Stomach (tissue), 9 donors: ENCODE results near the gene PRG2. TPM values are rescaled to one million over a fixed set of nuclear protein-coding genes. Genes with fewer than 3 reads are reported as not detected.
"Not testable (repeated sequence)": the region's sequence is repeated elsewhere in the genome, so short reads cannot be mapped to it uniquely, and the experiment has no call there.

ENCODE experiments used
- DNase-seq, 2 donors: peaks; one replicate each; pipeline versions ENCODE4 v3.0.0 to v3.0.0-alpha.2; 2013 to 2019
- H3K27ac ChIP-seq, 5 donors: fragments of 200-600 bp in 4 of 5; sonication (generic) in 4 of 5; one replicate each; pipeline ENCODE4 v1.5.1; 2013 to 2019; ENCODE audit warnings: mild to moderate bottlenecking in 1 of 5, moderate library complexity in 1 of 5
- H3K27me3 ChIP-seq, 3 donors: fragments of 200-600 bp; sonication (generic); one replicate each; pipeline ENCODE4 v1.5.1; 2017 to 2019; ENCODE audit warnings: mixed run types in 1 of 3
- H3K36me3 ChIP-seq, 4 donors: fragments of 200-600 bp; sonication (generic); 1 replicate in 3 of 4; 2 replicates in 1 of 4; pipeline ENCODE4 v1.5.1; 2016 to 2019
- H3K4me1 ChIP-seq, 4 donors: fragments of 200-600 bp; sonication (generic); one replicate each; pipeline ENCODE4 v1.5.1; 2016 to 2019
- H3K4me3 ChIP-seq, 4 donors: fragments of 200-600 bp; sonication (generic) in 3 of 4; one replicate each; pipeline ENCODE4 v1.5.1; 2016 to 2019; ENCODE audit warnings: mild to moderate bottlenecking in 1 of 4
- H3K9me3 ChIP-seq, 4 donors: fragments of 200-600 bp; sonication (generic); one replicate each; pipeline ENCODE4 v1.5.1; 2016 to 2019
- CTCF ChIP-seq, 7 experiments: fragments of 450-650 bp in 4 of 7; fragments of 200-600 bp in 3 of 7; sonication (generic) in 3 of 7; IDR thresholded peaks; one replicate each; pipeline ENCODE4 v1.5.1; 2016 to 2019; ENCODE audit warnings: antibody characterized with exemption in 7 of 7, control low read depth in 2 of 7, mild to moderate bottlenecking in 1 of 7
- EP300 ChIP-seq: sonication (generic); formaldehyde crosslinking; IDR thresholded peaks from one replicate; pipeline ENCODE4 v1.6.1; 2017; ENCODE audit warnings: antibody characterized with exemption
- POLR2A ChIP-seq, 4 donors: fragments of 450-650 bp; IDR thresholded peaks; one replicate each; pipeline ENCODE4 v1.6.1; 2016; ENCODE audit warnings: antibody characterized with exemption in 4 of 4, control low read depth in 2 of 4, mild to moderate bottlenecking in 1 of 4, moderate library complexity in 1 of 4
- POLR2AphosphoS5 ChIP-seq, 3 donors: sonication (generic); formaldehyde crosslinking; IDR thresholded peaks; one replicate each; pipeline ENCODE4 v1.6.1; 2016; ENCODE audit warnings: antibody characterized with exemption in 3 of 3
- WGBS, 5 donors: extraction: QIAGEN DNeasy Blood & Tissue Kit in 3 of 5; methylation state at CpG; one replicate each; pipeline versions ENCODE4 v1.1.5 to v1.1.7; 2013 to 2018; 5-methylcytosine and 5-hydroxymethylcytosine counted together
- intact Hi-C: fragments of 100-400 bp; cut with DNase I; formaldehyde crosslinking; loops from one replicate; pipeline ENCODE4 v1.15.1; 2023; ENCODE audit warnings: low total_unique reads
- polyA plus RNA-seq, 3 donors: library from polyadenylated mRNA; stranded (reverse); fragments of 200-250 nt; gene quantifications; one replicate each; pipeline ENCODE4 v1.2.3, GENCODE V29; 2013
- total RNA-seq, 5 donors: library from RNA; depleted of rRNA; stranded (reverse); fragments of >200 nt; gene quantifications; one replicate each; pipeline versions ENCODE4 v1.1.0 to v1.2.3, GENCODE V29; 2014 to 2016
- donor health status: healthy with polysubstance abuse.
- donor health status: Bipolar disorder and iron deficiency.
- donor health status: healthy.

Gene PRG2
- total and polyA plus RNA-seq, 8 donors, result 0.25 to 0.73 TPM; not detected in 6

- intact Hi-C loops, result no loop called here
- Histone ChIP-seq H3K27ac (no peak overlapping the region), H3K9me3 (no peaks in the 10 kb centered on the region), H3K4me1 (peaks cover 0 to 18% (median 0%) of the 10 kb centered on the region in 4 donors), H3K27me3 (no peaks in the 10 kb centered on the region), H3K4me3 (no peak overlapping the region), H3K36me3 (peaks cover 25 to 51% (median 36%) of the 10 kb centered on the region in 4 donors)
- TF ChIP-seq POLR2A (IDR thresholded peaks at IDR 0.05), result no peak
- WGBS, 5 donors, result 78 to 88% (median 80%) methylated on average over 4 of the region's 4 CpGs
- no peak for DNase-seq
Measured at GRCh38 chr11:57405271-57405860, 14.9 kb upstream of the PRG2 start.

- H3K4me1 ChIP-seq, result peaks cover 0 to 18% (median 0%) of the 10 kb centered on the region in 4 donors
- H3K9me3 ChIP-seq, result no peaks in the 10 kb centered on the region
- no peaks in the 10 kb centered on the region for H3K27me3 ChIP-seq
- intact Hi-C loops, result no loop called here
- no peak overlapping the region for H3K4me3 ChIP-seq
- H3K27ac ChIP-seq, result no peak overlapping the region
- 75 to 89% (median 82%) methylated on average over 1 to 2 of the region's 2 CpGs for WGBS, 5 donors
- TF ChIP-seq EP300 (no peak), POLR2A (IDR thresholded peaks at IDR 0.05) (no peak), CTCF (IDR thresholded peaks at IDR 0.05) (no peak), POLR2AphosphoS5 (IDR thresholded peaks at IDR 0.05) (no peak)
- peaks cover 9 to 35% (median 20%) of the 10 kb centered on the region in 4 donors for H3K36me3 ChIP-seq
- DNase-seq, result no peak
Measured at GRCh38 chr11:57403802-57404147, 13.3 kb upstream of the PRG2 start.

GRCh38 chr11:57403003-57403801, 12.8 kb upstream of the PRG2 start:
- H3K27ac ChIP-seq, H3K9me3 ChIP-seq, H3K4me3 ChIP-seq, DNase-seq, H3K27me3 ChIP-seq, intact Hi-C loops: not testable (repeated sequence)
- Histone ChIP-seq H3K4me1 (peaks cover 0 to 18% (median 0%) of the 10 kb centered on the region in 4 donors), H3K36me3 (peaks cover 6 to 29% (median 15%) of the 10 kb centered on the region in 4 donors)
- WGBS, 5 donors, result 74 to 81% (median 77%) methylated on average over 6 of the region's 6 CpGs

- TF ChIP-seq POLR2A (IDR thresholded peaks at IDR 0.05), result no peak
- TF ChIP-seq EP300, result no peak
- TF ChIP-seq CTCF (IDR thresholded peaks at IDR 0.05), result no peak
- no peak for TF ChIP-seq POLR2AphosphoS5 (IDR thresholded peaks at IDR 0.05)
- DNase-seq, result no peak
- Histone ChIP-seq H3K9me3 (no peaks in the 10 kb centered on the region), H3K4me1 (peaks cover 0 to 16% (median 0%) of the 10 kb centered on the region in 4 donors), H3K36me3 (peaks cover 0 to 21% (median 7%) of the 10 kb centered on the region in 4 donors), H3K27me3 (no peaks in the 10 kb centered on the region), H3K4me3 (no peak overlapping the region), H3K27ac (no peak overlapping the region)
- WGBS, 5 donors, result 36 to 47% (median 44%) methylated on average over 6 of the region's 6 CpGs
- intact Hi-C loops, result no loop called here
Measured at GRCh38 chr11:57402188-57403002, 11.9 kb upstream of the PRG2 start.

GRCh38 chr11:57399972-57400578, 9.6 kb upstream of the PRG2 start:
- H3K27me3 ChIP-seq, result no peaks in the 10 kb centered on the region
- no peak overlapping the region for H3K27ac ChIP-seq
- 74 to 83% (median 80%) methylated on average over 4 of the region's 4 CpGs for WGBS, 5 donors
- intact Hi-C loops, result no loop called here
- no peaks in the 10 kb centered on the region for H3K4me1 ChIP-seq
- H3K36me3 ChIP-seq, result peaks cover 0 to 2% (median 0%) of the 10 kb centered on the region in 4 donors
- DNase-seq, result no peak
- TF ChIP-seq CTCF (IDR thresholded peaks at IDR 0.05), result no peak
- no peak for TF ChIP-seq POLR2AphosphoS5 (IDR thresholded peaks at IDR 0.05)
- no peak for TF ChIP-seq POLR2A (IDR thresholded peaks at IDR 0.05)
- no peak for TF ChIP-seq EP300
- no peak overlapping the region for H3K4me3 ChIP-seq
- no peaks in the 10 kb centered on the region for H3K9me3 ChIP-seq
